HG03354 (cell line): ENCODE results near the gene DDAH1.
"Not testable (repeated sequence)": the region's sequence is repeated elsewhere in the genome, so short reads cannot be mapped to it uniquely, and the experiment has no call there.

ENCODE experiments used
- ATAC-seq: cut with Tn5 transposase; IDR thresholded peaks from one replicate; pipeline ENCODE4 v1.9.1; 2021; ENCODE audit warnings: mild to moderate bottlenecking; ENCODE audit not compliant: unreplicated experiment, poor library complexity, severe bottlenecking

Gene DDAH1

DNA sequence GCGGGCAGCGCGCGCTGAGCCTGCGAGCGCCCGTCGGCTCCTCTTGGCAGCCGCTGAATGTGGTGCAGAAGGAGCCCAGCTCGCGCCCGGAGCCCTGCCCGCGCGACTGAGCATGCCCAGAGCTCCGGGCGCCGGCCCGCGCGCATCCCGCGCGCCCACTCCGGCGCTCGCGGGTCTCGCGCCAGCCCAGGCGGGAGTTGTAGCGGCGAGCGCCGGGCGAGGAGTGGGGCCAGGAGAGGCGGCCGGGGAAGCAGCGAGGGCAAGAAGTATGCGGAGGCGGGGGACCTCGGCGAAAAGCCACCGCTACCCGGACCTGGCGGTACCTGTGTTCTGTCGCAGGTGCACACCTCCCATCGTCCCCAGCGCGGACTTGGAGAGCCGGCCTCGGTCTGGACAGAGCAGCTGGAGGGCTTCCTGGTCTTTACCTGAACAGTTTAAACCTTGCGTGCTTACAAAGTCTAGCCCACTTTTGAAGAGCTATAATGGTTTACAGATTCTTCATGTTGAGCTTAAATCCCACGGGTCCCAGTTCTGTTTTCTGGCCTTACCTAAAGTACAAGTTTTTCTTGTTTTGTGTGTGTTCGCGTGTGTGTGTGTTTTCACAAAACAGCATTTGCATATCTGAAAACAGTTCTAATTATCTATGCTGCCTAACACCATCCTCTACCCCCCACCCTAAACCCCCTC lies at the start of gene DDAH1:
DDAH1 (minus strand) TSS at position 61 of the 687 bp plus-strand sequence. CDS start 114 bp downstream, outside the sequence.
- no peak for ATAC-seq

DNA sequence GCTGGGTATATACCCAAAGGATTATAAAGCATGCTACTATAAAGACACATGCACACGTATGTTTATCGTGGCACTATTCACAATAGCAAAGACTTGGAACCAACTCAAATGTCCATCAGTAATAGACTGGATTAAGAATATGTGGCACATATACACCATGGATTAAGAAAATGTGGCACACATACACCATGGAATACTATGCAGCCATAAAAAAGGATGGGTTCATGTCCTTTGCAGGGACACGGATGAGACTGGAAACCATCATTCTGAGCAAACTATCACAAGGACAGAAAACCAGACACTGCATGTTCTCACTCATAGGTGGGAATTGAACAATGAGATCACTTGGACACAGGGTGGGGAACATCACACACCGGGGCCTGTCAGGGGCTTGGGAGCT lies 49.0 kb upstream of the DDAH1 start:
- ATAC-seq: not testable (repeated sequence)

DNA sequence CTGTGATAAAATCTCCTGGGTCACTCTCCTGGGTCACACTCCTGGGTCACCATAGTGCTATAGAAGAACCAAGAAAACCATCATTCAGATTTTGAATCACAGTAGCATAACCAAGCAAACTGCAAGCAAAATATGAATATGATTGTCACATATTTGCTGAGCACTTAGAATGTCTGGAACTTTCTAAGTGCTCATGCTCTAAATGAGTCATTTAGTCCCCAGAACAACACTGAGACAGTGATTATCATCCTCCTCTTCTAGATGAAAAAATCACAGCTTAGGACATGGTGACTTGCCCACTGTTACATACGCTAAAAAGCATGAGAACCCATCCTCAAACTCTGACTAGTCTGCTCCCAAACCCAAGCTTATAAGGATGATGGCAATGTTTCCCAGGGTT lies 39.5 kb upstream of the DDAH1 start:
- no peak for ATAC-seq

DNA sequence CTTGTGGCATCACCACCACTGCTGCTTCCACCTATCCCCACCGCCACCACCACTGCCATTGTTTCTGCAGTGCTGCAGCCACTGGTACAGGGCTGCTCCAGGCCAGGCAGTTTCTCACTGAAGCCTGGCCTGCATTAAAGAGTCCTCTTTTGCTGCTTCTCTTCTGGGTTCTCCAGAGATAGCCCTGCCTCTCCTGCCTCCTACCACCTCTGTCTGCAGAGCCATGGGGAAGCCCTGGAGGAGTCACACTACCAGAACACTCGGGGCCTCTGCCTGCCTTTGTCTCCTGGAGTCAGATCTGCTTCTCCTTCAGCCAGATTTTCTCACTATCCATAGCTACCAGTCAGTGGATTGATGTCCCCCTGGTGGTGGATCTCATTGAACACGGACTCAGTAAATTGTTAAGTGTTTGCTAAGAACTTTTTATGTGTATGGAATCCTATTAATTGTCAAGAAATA lies 37.7 kb upstream of the DDAH1 start:
- no peak for ATAC-seq

DNA sequence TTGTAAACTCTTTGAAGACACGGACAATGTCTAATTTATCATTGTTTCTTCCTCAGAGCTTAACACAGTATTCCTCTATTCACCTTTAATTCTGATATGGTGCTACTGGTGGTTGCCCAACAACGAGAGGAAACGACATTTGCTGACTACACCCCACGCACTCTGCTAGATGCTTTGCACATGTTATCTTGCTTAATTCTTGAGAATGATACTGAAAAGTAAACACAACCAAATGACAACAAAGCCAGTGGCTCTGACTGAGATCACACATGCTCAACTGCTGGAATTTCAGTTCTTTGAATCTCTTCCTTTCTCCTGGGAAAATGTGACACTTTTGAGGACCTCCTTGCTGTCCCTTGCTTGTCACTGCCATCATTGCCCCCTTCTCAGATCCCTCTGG lies 37.2 kb upstream of the DDAH1 start:
- no peak for ATAC-seq

DNA sequence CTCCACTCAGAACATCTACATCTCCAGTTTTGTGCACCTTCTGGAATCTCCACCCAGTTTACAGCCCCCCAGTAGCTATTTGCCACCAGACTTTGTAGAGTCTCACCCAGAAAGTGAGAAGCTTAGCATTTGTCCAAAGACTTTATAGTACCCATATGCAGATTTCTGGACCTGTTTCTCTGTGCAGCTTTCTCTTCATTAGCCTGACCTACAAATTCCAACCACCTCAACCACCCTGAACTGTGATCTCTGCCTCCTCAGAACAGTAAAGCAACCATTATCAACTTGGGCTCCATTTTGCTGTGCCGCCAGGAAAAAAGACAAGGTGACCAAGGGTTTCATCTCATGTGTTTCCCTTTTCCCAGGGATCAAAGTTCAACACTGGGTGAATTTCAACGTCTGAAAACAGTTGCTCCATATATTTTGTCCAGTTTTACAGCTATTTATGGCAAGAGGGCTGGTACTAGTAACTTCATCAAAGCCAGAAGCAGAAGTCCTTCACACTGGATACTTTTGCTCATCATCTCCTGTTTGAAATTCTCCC lies 36.5 kb upstream of the DDAH1 start:
- ATAC-seq: no peak

DNA sequence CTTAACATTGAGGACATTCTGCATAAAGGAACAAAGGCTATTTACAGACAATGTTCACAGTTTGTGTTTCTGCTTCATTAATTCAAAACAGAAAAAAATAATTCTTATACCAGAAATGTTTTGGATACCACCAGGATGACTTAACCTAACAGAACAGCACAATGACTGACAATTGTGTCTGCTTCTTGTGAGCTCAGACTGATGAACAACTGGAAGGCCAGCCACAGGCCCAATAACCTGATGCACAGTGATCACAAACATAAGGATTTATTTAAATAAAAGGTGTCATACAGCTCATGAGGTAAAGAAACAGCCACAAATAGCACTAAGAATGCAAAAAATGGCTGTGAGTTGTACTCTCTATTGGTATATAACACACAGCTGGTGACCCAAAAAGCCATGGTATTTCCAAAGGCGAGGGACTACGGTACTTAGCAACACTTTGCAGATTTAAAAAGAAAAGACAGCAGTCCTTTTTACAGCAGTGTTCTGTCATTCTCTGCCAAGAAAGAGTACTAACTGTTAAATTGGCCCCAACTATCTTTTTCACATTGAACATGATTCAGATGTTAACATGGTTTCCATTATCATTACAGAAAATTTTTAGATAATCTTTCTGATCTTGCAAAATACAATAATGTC lies 32.1 kb upstream of the DDAH1 start:
- no peak for ATAC-seq

DNA sequence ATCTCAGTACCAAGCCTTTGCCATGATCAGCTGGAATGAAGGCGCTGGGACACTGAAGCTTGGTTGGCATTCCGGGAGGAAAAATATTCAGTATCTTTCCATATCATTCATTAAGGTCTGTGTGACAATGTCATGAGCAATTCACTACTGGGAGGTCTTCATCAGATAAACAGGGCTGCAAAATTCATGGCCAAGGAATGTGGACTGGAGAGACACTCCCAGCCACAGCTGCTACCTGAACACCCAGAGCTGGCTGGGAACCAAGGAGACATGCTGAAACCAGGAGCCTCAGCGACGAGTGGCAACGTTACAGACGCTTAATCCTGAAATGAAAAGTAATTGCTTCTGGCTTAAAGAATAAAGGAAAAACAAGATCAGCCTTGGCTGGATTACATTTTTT lies 30.6 kb upstream of the DDAH1 start:
- ATAC-seq: no peak

DNA sequence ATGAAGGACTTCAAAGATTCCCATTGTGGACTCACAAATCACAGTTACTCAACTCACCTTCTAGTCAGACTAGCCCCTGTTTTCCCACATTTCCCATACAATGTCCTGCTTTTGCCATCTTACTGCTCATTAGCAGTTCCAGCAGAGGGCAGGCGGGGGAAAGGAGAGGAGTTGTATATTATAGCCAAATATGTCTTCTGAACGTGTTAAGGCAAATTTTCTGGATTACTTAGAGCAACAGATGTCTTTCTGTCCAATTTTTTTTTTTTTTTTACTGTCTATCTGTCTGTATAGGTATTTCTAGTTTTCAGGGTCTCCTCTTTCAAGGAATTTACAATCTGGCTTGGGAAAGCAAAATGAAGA lies 29.9 kb upstream of the DDAH1 start:
- no peak for ATAC-seq

DNA sequence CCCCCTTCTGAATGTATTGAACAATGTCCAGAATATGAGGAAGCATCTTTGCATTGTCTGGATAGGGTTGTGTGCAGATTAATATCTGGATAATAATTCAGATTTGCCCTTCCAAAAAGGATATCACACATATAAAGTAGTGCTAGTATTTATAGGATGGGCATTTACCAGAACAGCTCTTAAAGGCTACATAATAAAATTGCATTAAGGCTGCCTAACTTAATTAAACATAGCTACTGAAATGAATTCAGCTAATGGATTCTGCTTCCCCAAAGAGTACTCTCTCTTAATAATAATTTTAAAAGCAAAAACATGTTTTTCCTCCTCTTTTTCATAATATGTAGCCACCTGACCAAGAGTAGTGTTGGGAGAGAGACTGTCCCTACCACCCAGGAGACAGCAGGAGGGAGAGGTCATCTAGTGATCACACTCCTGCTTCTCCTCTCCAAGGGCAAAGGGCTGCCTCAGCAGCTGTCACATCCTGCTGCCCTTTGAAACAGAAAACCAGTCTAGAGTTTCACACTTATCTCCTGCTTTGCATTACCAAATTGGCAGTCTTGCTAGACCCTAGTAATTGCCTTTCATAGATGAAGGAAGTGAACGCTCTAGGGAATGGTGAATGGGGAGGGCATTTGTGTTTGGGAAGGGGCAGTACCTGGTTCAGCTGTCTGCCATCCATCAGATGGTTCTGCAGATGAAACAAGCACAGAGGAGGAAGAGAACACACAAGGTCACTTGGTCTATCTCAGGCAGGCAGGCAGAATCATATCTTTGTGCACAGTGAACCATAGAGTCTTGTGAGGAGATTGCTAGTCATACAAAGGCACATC lies 29.3 kb upstream of the DDAH1 start:
- no peak for ATAC-seq

DNA sequence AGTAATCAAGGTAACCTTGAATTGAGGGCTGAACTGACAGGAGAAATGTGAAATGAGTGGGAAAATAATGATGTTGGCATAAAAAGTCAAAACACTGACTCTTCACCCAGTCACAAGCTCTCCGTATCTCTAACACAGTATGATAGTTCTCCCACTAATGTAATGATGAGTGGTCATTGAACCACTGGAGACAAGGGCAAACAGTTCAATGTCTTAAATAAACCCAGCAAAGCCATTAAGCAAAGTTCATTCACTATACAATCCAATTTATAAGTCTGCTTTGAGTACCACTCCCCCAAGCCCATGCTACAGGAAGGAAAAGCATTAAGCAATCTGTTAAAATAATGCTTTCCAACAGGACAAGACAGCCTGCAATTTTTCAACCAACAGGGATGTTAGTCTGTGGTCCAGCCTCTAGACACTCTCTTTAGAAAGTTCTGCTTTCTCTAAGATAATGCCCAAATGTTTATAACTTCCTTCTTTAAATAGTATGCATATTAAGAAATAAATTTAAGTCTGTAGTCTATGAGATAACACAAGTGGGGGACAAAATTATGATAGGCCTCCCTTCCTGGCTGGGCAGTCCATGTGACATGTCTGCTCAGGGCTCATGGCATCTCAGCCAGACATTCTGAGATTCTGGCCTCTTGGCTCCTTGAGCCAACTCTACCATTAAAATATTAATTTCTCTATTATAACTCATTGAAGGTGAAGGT lies 25.5 kb upstream of the DDAH1 start:
- ATAC-seq: no peak

DNA sequence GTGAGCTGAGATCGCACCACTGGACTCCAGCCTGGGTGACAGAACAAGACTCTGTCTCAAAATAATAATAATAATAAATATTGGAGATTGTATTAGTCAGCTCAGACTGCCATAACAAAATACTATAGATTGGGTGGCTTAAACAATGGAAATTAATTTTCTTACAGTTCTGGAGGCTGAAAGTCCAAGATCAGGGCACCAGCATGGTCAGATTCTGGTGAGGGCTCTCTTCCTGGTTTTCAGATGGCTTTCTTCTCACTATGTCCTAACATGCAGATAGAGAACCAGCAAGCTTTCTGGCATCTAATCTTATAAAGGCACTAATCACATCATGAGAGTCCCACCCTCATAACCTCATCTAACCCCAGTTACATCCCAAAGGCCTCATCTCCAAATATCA lies 23.2 kb upstream of the DDAH1 start:
- ATAC-seq: no peak

DNA sequence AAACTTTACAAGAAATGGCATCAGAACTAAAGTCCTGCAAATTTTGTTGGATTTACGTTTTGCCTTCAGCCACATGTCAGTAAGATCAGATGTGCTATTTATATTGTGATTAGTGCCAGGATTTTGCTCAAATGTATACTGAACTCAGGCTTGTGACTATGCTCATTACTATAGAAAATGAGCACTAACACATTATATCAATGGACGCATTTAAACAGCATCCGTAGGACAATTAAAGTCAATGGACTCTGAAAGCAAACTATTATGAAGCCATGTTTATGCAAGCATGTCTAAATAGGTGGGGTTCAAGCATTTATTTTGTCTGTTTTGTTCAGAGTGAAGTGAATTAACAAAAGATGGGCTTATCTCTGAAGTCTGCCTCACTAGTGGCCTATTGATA lies 20.6 kb upstream of the DDAH1 start:
- ATAC-seq: no peak

DNA sequence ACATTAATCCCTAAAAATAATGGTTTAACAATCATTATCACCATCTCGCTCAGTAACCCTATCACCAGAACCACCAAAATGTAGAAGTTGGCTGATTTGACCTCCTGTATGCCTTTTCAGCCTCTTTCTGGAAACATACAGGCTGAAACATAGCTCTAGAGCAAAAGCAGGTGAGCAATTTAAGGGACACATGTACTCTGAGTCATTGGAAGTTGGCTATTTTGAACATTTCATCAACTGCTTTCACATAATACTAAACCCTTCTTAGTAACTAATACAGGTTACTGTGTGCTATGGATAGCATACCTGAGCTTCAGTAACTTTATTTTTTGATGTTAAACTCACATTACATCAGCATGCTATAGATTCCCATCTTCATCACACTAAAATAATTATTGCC lies 19.8 kb upstream of the DDAH1 start:
- no peak for ATAC-seq

DNA sequence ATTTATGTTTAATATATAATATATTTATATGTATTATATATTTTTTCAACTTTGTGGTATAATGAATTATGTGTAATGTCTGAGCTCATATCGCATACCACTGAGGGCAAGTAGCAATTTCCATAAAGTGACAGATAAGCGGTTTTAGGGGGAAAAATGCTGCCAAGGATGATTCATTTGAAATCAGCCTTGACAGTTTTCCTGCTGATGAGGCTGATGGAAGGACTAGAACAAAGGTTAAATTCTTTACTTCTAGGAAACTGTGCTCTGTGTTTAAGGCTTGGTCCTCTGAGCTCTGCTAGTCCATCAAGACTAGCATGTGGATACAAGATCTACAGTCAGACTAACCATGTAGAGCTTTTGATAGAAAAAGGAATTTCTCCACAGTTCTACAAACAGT lies 19.3 kb upstream of the DDAH1 start:
- no peak for ATAC-seq

DNA sequence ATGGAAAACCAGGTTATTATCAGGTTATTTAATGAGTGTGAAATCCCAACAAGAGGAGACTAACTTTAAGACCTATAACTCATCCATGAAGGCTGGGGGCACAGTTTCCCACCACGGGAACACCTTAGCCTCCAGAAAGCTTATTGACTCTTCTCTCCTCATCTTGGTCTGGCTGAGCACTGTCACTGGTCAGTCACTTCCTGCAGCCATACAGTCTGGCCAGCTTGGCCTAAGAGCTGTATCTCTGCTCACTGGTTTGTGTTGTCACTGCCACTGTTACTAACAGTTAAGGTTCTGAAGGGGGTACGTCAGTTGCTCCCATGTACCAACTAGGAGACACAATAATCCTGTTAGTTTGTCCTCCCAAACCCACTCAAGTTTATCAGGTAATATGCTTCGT lies 16.7 kb upstream of the DDAH1 start:
- ATAC-seq: no peak

DNA sequence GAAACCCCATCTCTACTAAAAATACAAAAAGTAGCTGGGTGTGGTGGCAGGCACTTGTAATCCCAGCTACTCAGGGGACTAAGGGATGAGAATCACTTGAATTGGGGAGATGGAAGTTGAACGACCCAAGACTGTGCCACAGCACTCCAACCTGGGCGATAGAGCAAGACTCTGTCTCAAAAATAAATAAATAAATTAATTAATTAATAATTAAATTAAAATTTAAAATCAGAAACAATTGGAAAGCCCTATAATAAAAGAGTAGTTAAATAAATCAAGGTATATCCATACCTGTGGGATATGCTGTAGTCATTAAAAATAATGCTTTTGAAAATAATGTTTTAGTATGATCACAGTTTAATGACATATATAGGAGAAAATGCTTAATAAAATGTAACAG lies 15.6 kb upstream of the DDAH1 start:
- ATAC-seq: no peak

DNA sequence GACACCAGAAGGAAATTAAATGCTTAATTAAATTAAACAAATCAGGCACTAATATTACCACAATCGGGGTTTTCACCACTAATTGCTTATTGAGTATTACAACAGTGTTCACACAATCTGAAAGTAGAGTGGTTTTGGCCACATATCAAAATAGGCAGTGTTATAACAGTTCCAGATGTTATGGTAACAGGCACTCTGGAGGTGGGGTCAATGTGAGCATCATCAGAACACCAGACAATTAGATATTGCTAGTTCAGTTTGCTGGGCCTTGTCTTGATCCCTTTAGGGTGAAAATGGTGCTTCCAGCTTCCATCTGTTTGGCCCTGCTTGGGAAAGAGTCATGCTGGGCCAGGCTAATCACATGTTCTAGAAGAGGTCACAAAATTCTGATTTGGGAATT lies 14.5 kb upstream of the DDAH1 start:
- ATAC-seq: no peak

DNA sequence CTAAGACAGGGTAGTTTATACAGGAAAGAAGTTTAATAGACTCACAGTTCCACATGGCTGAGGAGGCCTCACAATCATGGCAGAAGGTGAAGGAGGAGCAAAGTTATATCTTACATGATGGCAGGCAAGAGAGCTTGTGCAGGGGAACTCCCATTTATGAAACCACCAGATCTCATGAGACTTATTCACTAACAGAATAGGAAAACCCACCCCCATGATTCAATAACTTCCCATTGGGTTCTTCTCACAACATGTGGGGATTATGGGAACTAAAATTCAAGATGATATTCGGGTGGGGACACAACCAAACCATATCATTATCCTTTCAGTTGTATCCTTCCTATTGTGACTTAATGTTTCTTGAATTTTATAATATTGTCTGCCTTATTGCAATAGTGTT lies 13.4 kb upstream of the DDAH1 start:
- no peak for ATAC-seq

DNA sequence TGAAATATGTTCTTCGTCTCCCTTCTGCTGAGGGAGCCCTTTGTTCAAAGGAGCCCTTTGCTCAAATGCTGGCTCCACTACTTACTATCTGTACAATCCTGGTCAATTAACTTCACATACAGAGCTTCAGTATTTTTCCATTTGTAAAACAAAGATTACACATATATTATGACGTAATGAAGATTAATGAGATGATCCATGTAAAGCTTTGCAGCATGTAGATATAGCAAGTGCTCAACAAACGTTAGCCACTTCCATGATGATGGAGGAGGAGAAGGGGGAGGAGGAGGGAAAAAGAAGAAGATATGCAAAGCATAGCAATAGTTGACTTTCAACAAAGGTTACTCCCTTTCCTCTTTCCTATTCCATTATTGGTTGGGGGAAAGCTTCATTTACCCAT lies 10.1 kb upstream of the DDAH1 start:
- ATAC-seq: no peak
